ENCODE results near the gene ARHGEF28. TPM values are rescaled to one million over a fixed set of nuclear protein-coding genes. Genes with fewer than 3 reads are reported as not detected.

ARHGEF28 gene
- total RNA-seq, 1 donor from 2014 or later = 20.1 TPM

DNA sequence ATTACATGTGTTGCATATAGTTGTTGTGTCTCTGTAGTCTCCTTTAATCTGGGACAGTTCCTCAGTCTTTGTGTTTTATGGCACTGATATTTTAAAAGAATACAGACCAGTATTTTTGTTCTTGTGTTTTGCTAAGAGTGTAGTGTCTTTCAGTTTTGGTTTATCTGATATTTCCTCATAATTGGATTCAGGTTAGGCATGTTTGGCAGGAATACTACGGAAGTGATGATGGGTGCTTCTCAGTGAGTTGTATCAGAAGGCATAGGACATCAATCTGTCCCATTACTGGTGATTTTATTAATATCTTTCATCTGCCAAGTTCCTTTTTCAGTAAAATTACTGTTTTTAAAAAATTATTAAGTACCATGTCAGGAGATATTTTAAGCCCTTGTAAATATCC lies 212.9 kb downstream of the ARHGEF28 start:
- DNase-seq (ENCODE audit: low read depth) = no peak

DNA sequence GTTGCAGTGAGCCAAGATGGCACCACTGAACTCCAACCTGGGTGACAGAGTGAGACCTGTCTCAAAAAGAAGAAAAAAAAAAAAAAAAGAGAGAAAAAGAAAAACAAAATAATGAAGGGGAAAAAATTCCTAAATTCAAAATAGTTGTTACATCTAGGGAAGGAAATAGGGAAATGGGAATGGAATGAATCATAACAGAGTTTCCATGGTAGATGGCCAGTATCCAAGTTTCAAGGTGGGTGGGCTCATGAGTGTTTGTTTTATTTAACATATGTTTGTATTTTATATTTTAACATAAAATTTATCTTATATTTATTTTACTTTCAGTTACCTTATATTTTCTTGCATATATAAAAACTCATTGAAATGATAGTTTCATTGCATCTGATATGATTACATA lies 215.6 kb downstream of the ARHGEF28 start:
- DNase-seq (ENCODE audit: low read depth) = no peak

DNA sequence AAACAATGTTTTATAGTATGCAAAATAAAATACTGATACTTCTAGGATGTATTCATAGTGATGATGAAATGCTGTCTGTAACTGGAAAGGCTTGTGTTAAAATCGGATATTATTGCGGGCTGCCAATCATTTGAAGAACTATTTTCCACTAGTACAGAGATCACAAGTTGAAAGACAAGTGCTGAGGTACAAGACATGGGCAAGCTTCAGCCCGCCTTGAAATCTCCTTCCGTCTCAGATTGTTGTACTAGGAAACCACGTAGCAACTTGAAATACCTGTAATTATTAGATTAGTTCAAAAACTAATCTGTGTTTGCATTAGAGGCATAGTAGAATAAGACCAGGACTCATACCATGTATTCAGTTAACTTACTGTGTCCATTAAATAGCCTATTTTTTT lies 218.2 kb downstream of the ARHGEF28 start:
- DNase-seq (ENCODE audit: low read depth) = no peak

DNA sequence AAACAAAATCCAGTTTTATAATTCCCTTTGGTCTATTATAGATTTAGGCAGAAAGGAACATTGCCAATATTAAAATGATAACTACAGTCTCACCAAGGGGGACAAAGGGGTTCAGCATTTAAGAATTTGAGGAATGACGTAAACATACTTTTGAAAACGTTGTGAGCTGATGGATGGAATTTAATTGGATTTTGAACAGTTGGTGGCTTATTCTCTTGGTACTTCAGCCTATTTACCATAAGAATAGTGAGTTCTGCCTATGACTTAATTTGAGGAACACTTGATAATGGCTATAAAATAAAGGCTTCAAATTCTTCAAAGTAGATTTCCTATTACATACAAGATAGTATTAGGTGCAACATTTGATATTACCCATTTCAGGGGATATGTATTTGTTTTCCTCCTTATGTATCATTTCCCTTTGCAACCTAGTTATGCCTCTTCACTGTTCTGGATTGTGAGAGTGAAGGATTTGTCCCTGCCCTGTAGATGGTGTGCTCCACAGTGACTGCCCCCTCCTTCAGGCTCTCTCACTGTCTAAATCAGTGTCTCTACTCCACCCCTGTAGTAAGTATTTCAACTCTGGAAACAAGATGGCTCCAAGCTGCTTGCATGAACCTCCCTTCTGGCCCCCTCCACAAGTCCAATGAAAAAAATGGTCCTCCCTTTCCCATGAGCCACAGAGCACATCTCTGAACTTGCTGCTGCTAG lies 225.6 kb downstream of the ARHGEF28 start:
- no peak for DNase-seq (ENCODE audit: low read depth)

DNA sequence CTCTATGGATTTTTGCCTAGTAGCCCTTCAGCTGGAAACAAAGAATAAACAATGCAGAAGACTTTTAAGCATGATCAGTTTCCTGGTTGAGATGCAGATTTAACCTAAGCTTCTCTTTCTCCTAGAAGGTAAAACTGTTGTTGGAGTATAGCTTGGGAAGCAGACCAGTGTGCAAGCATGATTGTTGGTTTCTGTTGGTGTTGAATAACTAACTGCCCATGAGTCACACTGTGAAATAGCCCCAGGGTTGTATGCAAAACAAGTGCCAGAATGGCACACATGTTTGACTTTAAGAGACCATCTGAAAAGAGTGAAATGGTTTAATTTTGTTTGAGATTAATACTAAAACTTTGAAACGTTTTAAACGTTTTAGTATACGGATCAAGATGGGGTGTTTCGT lies 227.1 kb downstream of the ARHGEF28 start:
- peak; percentile 30 for DNase-seq (ENCODE audit: low read depth)

DNA sequence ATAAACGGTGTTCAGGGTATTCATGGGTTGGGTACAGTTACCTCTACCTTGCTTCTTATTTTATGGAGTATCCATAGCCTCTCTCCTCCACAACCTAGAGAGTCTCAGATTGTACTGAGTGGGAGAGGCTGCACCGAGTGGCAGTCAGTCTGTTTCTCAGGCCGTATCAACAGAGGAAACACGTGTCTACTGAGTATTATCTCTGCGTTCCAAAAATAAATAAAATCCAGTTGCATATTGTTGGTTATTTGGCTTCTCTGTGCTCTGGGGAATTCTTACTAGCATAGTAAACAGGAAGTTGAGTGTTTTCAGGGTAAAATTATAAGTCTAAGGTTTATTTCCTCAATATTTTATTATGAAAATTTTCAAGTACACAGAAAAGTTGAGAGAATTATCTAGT lies 231.0 kb downstream of the ARHGEF28 start:
- DNase-seq (ENCODE audit: low read depth) = peak; percentile 11

DNA sequence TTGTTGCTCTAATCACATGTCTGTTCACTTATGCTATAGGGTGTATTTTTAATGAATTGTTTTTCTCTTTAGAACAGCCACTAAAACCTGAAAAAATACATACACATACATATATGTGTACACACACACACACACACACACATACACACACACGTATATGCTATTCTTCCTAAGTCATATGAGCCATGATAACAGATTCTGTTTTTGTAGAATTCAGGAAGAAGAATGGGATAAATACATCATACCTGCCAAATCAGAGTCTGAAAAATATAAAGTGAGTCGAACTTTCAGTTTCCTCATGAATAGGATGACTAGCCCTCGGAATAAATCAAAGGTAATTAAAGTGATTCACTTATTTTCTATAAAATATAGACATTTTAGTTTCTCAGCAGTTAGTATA lies 231.4 kb downstream of the ARHGEF28 start:
- DNase-seq (ENCODE audit: low read depth) = no peak

DNA sequence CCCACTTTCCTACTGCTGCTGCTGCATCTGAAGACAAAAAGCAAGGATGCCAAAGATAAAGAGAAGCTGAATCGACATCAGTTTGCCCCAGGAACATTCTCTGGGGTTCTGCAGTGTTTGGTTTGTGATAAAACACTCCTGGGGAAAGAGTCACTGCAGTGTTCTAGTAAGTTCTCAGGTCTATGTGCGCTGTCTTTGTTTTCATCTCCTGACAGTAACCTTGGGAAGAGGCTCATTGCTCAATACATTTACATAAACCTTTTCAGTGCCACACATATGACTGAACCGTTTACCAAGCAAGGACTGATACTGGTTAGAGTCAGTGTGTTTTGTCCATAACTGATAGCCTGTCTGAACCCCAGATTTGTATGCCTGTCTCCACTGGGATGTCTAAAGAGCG lies 232.1 kb downstream of the ARHGEF28 start:
- DNase-seq (ENCODE audit: low read depth) = no peak

DNA sequence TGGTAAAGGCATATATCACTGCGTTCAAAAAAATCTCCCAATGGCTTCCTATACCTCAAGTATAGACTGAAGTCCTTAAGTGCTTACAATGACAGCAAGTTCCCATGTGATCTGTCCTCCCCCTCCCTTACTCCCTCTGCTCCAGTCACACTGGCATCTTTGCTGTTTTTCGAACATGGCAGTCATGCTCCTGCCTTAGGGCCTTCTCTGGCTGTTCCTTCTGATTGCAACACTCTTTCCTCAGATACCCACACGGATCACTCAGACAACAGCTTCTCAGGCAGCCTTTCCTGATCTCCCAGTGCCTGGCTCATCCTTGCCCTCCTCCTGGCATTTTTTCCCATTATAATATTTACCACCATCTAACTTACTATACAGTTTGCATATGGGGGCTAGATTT lies 232.8 kb downstream of the ARHGEF28 start:
- DNase-seq (ENCODE audit: low read depth) = no peak

DNA sequence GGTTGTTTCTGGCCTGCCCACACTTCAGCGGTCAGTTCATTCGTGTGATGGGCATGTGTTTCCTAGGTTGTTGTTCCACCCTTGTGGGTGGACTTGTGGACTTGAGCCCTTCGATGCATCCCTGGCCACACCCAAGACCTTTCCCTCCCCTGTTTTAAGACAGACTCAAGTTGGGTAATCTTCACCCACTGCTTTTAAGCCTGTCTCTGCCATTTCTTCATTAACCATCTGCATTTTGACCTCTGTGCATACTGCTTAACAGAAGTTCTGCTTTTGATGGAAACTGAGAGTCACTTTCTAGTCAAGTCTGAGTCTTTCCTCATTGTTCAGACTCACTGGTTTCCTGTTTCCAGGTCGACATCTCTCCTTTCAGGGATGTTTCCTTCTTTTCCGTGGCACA lies 233.7 kb downstream of the ARHGEF28 start:
- DNase-seq (ENCODE audit: low read depth) = no peak

DNA sequence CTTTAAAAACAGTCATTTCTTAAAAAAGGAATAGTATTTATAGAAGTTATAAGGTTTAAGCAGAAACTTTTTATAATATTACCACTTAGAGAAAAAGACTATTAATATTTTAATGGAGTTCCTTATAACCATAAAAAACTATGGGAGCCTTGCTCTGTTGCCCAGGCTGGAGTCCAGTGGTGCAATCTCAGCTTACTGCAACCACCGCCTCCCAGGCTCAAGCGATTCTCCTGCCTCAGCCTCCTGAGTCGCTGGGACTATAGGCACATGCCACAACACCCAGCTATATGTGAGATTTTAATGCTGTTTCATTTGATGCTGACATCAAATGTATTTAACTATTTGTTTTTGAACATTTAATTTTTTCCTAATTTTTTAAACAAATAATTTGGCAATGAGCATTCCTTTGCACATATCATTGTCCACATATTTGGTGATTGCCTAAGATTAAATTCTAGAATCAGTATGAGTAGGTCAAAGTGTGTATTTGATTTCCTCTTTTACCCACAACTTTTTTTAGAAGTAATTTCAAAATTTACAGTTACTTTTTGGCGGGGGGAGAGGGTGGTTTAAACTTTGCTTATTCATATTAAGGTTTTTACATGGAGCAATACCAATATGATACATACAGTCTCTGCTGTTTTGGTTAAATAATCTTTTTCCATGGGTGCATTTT lies 235.5 kb downstream of the ARHGEF28 start:
- DNase-seq (ENCODE audit: low read depth) = no peak

DNA sequence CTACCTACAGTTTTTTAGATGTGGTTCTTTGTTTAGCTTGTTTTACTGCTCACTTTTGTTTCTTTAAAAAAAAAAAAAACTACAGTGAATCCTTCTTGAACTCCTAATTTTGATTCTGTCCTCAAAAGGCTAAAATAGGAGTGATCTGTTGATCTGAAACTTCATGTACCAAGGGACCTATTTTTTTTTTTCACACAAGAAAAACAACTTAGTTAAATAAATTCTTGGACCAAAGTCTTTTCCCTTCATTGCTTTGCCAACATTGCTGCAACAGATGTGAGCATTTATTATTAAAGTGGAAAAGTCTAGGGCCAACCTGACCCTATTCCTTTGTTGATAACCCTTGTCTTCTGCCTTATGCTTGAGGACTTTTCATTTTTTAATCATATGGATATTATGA lies 236.8 kb downstream of the ARHGEF28 start:
- DNase-seq (ENCODE audit: low read depth) = peak; percentile 11

DNA sequence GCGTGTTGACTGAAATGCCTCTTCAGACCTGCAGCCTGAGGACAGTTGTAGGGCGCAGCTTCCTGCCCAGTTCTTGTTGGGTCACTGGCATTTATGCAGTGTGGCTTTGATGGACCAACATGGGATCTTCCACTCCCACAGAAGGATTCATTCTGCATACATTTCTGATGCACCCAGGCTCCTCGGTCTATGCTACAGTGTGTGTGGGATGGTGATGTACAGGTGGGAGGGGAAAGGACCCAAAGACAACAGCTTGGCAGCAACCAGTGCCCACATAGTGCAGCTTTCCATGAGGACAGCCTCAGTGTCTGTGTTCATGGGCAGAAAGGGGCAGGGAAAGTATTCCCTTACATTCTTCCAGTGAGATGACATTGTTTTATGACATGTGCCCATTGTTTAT lies 237.9 kb downstream of the ARHGEF28 start:
- no peak for DNase-seq (ENCODE audit: low read depth)

DNA sequence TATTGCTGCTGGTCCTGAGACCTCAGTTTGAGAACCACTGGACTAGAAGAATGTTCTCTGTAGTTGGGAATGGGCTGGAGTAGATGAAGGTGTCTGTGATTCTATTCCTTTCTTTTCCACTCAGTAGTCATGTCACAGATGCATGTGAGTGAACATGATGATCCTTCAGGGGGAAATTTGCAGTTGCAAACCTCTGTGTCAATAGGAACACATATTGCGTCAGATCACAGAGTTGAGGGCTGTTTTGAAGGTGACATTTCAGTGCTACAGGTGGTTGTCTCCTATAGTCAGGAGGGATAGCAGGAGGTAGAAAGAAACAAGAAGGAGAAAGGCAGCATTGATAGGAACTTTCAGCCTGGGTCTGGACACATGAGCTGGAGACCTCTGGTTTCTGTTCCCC lies 239.3 kb downstream of the ARHGEF28 start:
- no peak for DNase-seq (ENCODE audit: low read depth)

DNA sequence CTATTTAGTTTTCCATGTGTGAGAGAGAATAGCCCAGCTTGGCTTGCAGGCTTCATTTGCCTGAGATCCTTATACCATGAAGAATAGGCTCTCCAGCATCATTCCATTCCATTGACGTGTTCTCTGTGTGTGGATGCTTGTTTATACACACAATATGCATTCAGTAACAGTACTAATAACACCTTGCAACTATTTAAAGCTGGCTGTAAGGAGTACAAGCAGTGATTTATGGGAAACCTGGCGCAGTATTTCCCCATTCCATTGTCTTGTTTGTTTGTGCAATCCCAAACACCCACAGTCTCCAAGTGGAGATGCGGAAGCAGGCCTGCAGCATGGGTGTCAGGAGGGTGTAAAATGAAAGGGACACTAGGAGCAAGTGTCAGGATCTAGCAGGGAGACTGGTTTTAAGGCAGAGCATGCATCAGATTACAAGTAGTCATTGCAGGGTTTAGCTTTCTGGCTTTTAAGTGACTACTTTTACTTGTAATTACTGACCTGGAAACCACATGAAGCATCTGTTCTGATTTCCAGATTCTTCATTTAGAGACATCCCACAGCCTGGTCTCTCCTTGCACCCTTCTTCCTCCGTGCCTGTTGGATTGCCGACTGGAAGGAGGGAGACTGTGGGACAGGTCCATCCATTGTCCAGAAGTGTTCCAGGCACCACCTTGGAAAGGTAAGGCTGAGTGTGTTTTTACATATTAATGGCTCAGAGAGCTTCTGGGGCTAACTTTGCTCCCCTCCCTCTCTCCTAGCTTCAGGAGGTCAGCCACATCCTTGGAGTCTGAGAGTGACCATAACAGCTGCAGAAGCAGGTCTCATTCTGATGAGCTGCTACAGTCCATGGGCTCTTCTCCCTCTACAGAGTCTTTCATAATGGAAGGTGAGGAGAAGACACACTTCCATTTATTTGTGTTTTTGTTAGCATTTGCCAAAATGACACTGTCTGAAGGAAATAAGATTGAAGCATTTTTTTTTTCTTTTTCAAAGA lies 241.6 kb downstream of the ARHGEF28 start:
- peak; percentile 92 for DNase-seq (ENCODE audit: low read depth)

DNA sequence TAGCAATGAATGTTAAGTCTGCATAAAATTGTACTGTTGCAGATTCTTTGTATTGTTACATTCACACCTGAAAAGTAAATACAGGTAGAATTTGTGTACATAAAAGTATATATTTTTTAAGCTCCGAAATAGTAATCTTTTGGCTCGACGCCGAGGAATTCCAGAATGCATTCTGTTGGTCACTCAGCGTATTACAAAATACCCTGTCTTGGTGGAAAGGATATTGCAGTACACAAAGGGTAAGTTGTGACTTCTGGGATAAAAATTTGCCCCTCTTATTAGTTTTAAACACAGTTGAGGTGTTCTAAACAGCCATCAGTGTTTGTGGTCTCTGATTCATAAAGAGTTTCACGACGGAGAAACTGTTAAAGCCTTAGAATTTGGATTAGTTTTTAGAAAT lies 257.6 kb downstream of the ARHGEF28 start:
- DNase-seq (ENCODE audit: low read depth) = no peak

DNA sequence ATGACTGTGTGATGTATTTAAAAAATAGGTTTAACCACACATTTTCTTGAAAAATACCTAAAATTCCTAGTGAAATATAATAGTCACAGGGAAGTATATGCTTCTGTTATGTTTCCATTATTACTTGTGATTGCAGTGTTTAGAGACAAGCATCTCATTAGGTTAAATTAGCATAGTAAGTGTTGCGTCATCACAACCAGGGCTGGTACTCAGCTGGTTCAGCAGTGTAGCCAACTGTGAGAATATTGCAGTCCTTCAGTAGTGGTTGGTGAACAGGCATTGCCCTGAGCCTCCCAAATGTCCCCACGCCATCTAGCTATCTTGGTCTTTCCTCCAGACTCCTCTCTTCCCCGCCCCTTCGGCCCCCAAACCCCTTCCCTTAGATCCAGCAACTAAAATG lies 261.7 kb downstream of the ARHGEF28 start:
- DNase-seq (ENCODE audit: low read depth) = no peak

DNA sequence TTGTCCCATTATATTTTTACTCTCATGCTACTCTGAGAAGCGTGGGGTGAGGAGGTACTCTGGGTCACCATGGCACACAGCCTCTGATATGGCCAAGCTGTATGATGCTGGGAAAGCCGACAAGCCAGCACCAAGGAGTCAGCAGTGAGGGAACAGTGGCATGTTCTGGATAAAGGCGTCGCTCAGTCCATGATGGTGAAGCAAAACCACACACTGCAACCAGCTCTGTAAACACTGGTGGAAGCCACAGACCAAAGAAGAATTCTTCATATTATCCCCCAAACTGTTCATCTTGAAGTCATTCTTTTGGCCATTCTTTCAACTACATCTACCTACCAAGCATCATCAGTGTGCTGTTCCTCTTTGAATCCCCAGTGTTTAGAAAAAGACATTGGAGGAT lies 264.6 kb downstream of the ARHGEF28 start:
- no peak for DNase-seq (ENCODE audit: low read depth)

DNA sequence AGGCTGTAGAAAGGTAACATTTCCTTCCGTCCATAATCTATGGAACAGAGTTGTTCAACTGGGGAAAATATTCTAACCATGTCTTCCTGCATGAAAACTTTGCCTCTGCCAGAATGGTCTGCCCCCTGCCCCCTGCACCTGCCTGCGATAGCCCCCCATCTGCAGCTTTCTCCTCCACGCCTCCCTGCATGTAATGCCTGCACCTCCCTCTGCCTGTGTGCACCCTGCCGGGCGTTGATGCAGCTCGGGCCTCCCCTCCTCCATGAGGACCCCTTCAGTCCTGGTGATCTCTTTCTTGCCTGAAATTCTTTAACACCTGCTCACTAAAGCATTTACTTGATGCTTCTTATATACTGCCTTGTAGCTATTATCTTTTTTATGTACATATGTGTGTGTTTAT lies 266.2 kb downstream of the ARHGEF28 start:
- DNase-seq (ENCODE audit: low read depth) = no peak

DNA sequence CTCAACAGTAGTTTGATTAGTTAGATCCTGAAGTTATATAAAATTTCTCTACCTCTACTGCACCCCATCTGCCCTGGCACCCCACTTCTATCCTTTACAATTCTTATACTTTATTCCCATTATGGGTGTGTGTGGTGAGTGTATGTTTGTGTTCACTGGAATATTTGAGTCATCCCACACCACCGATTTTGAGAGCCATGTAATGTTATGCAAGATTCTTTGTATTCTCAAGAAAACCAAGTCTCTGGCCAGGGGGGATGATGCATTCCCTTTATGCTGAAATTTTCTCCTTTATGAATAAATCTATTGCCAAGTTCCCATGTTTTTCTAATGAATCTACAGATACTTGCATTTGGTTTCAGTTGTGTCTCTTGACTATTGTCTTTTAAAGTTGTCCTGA lies 266.8 kb downstream of the ARHGEF28 start:
- no peak for DNase-seq (ENCODE audit: low read depth)

DNA sequence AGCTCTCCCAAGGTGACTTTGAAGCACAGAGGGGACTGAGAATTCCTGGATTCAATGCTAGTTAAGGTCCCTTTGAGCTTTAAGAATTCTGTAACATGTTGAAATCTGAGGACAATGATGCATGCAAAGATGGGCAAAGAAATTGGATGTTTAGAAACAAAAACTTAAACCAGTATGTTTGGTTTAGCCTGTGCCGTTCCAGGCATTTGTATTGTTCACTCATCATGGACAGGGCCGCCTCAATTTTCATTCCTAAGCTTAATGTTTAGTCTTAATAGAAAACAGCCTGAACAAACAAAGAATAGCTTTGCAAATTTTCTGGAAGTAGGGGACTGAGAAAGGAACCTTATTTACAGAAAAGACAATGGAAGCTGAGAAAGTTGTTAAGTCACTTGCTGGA lies 267.8 kb downstream of the ARHGEF28 start:
- no peak for DNase-seq (ENCODE audit: low read depth)

DNA sequence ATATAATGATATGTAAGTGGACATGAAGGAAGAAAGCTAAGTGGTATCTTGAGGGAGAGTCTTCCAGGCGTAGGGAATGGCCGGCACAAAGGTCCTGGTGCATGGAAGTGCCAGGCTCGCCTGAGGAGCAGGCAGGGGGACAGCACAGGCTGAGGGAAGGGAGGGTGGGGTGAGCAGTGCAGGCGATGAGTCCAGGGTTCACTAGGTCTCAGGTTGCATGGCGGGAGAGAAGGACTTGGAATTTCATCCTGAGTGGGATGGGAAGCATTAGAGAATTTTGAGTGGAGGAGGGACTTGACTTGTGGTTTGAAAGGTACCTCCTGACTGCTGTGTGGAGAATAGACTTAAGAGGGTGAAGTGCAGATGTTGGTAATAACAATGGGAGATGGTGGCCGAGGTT lies 268.9 kb downstream of the ARHGEF28 start:
- DNase-seq (ENCODE audit: low read depth) = no peak

Measured in myocyte (in vitro differentiated cells).